ENCODE results near the gene SGCD.

SGCD gene

DNA sequence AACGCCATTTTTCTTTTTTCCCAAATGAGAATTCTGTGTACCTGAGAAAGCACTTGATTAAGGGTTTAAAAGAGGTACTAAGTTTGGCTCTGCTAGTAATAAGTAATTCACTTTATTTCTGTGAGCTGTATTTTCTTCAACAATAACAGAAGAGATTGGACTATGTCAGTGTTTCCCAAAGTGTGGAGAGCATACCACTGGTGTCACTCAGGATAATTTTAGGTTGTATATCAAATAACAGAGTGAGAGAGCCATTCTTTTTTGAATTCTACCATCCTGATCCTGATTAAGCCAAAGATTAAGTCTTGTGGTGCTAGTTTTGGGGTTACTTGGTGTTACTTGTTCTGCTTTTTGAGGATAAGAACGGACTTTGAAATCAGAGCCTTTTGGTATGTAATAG is 380.8 kb downstream of the SGCD start:
- H3K4me3 ChIP-seq (ENCODE audit: low read length) = no peak overlapping the region
- no peak for TF ChIP-seq ZNF274 (IDR thresholded peaks at IDR 0.05; ENCODE audit: low read depth, low read length)

DNA sequence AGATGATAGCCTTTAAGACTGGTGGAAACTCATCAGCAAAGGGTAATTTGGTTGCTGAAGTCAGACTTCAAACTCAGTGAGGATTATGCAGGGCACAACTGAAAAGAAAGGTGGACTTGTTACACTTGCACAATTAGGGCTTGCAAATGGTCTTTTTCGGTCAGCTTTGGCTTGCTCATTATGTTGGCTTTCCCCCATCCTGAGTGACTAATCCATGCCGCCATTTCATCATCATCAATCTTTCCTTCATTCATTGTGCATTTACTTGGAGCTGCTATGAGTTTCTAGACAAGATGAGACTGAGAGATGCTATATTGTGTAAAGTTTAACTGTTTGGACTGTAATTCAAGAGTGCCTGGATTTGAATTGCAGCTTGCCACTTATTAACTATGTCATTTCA is 388.3 kb downstream of the SGCD start:
- no peak overlapping the region for H3K4me3 ChIP-seq (ENCODE audit: low read length)
- TF ChIP-seq ZNF274 (IDR thresholded peaks at IDR 0.05; ENCODE audit: low read depth, low read length) = no peak

DNA sequence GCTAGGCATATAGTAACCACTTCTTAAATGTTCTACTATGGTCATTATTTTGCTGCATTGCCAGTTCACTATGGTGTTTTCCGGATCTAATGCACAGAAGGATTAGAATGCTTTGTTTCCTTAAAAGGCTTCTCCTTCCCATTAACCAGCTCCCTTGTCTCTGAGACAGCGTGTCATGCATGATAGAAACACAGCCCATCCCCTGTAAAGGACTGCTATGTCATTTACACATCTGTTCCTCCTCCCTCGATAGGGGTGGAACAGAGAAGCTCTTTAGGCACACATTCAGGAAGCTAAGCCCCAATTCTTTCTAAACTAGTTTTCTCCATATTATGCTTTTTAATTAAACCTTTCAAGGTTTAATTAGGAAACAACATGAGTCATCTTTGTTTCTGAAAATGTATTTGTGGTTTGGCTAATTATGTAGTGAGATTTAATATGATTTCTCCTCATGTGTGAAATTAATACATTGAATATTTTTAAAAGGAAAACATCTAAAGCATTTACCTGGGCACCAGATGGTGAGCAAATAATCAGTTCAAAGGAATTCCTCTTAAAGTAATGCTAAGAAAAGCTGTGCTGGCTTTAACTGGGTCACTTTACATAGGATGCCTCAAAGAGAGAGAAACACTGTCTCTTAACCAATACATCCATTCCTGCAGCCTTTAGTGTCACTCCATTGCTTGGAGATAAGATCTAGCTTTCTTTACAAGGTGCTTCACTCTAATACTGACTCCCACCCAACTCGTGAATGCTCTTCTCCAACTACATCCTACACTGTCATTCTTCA is 389.8 kb downstream of the SGCD start:
- no peak overlapping the region for H3K4me3 ChIP-seq (ENCODE audit: low read length)
- no peak for TF ChIP-seq ZNF274 (IDR thresholded peaks at IDR 0.05; ENCODE audit: low read depth, low read length)

DNA sequence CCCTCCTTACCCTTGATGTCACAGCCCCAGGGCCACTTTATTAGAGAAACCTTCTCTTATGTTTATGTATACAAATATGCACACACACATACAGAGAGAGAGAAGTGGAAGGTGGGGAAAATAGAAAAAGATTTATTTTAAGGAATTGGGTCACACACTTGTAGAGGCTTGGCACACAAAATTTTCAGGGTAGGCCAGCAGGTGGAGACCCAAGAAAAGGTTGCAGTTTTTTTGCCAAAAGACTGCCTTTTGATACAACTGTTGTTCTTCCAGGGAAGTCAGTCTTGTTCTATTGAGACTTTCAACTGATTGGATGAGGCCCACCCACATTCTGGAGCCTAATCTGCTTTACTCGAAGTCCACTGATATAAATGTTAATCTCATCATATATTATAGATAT is 392.0 kb downstream of the SGCD start:
- no peak overlapping the region for H3K4me3 ChIP-seq (ENCODE audit: low read length)
- no peak for TF ChIP-seq ZNF274 (IDR thresholded peaks at IDR 0.05; ENCODE audit: low read depth, low read length)

DNA sequence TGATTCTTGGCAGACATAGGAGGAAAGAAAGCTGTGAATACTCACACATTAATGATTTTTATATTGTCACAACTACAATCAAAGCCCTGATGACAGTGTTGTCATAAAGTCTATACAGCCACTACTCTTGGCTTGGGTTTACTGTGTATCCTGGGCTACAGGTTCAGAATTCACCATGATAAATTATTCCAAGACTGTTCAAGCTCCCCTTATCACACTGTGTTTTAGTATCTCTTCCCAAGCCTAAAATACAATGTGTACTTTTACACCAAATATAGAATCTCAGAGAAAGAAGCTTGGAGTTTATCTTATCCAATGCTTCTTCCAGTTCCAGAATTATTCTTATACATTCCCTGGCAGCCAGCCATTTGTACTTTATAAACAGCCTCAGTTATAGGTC is 395.4 kb downstream of the SGCD start:
- TF ChIP-seq ZNF274 (IDR thresholded peaks at IDR 0.05; ENCODE audit: low read depth, low read length) = no peak
- no peak overlapping the region for H3K4me3 ChIP-seq (ENCODE audit: low read length)

DNA sequence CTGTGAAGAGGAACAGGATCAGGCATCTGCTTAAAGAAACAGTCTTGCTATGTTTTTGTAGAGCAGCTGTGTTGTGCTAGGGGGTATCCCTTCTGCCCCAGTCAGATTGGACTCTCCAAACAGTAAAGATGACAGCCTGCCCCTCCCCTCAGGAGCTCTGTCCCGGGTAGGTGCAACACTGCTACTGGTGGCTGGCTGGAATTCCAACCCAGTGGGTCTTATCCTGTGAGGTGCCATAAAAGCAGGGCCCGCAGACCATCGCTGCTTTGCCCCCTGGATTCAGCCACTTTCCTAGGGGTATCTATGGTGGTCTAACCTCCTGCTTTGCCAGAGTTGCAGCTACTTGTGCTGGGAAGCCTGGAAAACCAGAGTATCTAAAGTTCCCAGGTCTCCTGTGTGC is 408.5 kb downstream of the SGCD start:
- no peak overlapping the region for H3K4me3 ChIP-seq (ENCODE audit: low read length)
- no peak for TF ChIP-seq ZNF274 (IDR thresholded peaks at IDR 0.05; ENCODE audit: low read depth, low read length)

DNA sequence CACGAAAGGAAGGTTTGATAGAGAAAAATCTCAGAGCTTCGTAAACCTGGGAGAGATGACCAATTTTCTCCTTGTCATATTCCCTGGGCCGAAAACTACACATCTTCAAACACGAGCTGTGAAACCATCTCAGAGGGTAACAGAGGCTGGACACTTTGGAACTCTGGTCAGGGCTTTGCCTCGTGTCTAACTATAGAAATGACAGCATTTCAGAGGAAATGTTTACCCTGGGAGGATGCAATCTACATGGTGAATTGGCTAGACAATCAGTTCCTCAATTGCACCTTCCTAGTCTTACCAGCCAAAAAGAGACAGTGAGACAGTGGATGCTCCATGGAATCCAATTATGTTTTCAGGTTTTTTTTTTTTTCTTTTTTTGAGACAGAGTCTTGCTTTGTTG is 414.6 kb downstream of the SGCD start:
- TF ChIP-seq ZNF274 (IDR thresholded peaks at IDR 0.05; ENCODE audit: low read depth, low read length) = no peak

DNA sequence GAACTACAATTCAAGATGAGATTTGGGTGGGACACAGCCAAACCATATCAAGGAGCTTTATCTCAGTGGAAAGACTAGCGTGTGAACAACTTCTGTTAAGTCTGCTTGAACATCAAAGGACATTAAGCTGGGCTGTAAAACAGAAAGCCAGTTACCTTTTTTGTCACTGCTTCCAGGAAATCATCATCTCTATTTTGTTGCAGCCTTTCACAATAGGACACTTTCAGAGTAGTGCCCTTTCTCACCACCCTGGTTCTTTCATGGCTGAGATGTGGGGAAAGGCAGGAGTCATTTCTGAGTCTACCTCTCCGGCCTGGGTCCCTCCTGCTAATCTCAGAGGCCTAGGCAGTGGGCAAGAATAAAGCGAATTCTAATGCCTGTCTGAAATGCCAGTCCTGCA is 426.9 kb downstream of the SGCD start:
- no peak for TF ChIP-seq ZNF274 (IDR thresholded peaks at IDR 0.05; ENCODE audit: low read depth, low read length)

More for the DNA sequence above, 414.6 kb downstream of the SGCD start:
- no peak overlapping the region for H3K4me3 ChIP-seq (ENCODE audit: low read length)

DNA sequence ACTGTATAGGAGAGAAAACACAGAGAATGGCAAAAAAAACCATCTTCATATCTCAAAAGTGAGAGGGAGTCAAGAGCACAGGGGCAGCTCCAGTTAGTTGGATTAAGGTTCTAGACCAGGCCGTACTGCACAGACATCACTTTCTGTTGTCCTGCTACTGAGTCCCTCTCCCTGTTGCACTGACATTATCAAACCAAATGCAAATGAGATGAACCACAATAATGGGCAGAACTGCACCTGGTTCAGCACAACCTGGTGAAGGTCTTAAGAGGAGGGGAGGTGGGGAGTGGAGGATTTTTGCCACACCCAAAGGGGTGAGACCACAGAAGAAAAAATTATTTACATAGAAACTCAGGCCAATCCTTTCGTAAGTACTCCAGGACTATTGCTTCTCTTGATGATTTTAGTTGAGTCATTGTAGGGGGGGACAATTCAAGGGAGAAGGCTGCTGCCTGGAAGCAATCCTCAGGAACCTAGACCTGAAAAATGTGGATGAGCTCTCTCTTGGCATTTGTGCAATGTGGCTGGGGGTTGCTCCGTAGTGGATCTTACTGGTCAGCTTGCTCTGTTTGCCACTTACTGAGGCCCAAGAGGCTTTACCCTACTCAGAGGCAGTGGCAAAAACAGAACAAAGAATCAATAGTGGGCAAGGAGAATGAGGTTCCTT is 428.6 kb downstream of the SGCD start:
- H3K4me3 ChIP-seq (ENCODE audit: low read length) = no peak overlapping the region
- TF ChIP-seq ZNF274 (IDR thresholded peaks at IDR 0.05; ENCODE audit: low read depth, low read length) = no peak

More for the DNA sequence above, 426.9 kb downstream of the SGCD start:
- no peak overlapping the region for H3K4me3 ChIP-seq (ENCODE audit: low read length)

DNA sequence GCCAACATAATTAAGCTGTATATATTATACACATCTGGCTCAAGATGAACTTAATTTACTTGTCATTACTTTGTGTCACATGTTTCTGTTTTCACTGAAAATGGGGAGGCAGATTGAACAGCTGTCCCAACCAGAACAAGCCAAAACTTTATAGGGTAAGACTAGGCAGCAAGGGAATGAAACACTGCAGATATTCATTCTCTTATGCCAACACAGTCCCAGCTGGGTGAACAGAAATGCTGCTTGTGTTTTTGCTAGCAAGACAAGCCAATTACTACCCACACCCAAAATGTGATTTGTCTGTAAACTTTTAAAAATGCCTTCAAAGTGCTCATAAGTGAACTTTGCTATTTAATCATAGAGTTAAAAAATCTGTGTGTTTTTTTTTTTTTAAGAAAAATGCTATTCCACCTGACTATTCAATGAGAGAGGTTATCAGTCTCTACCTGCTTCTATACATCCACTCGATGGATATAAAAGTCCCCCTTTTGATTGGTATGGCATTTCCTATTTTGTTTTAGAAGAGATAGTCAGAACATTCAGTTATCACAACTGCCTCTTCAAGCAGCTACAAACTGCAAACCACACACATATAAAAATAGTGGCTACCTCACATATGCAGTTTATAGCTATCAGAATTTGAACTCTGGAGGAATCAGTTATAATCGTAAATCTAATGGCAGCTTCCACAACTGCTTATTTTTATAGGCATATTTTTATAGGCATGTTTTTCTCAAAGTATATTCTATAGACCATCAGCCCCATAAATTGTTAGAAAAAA is 431.2 kb downstream of the SGCD start:
- H3K4me3 ChIP-seq (ENCODE audit: low read length) = no peak overlapping the region
- no peak for TF ChIP-seq ZNF274 (IDR thresholded peaks at IDR 0.05; ENCODE audit: low read depth, low read length)

DNA sequence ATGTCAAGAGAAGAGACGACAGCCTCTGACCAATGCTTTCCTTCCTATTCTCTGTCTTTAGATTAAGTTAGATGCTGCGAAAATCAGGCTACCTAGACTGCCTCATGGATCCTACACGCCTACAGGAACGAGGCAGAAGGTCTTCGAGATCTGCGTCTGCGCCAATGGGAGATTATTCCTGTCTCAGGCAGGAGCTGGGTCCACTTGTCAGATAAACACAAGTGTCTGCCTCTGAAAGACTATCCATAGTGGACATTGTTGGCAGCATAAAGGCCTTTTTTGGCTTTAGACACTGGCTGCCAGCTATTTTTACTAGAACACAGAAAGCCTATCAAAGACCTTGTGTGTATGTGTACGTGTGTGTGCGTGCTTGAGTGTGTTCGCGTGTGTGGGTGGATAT is 432.2 kb downstream of the SGCD start:
- no peak for TF ChIP-seq ZNF274 (IDR thresholded peaks at IDR 0.05; ENCODE audit: low read depth, low read length)
- H3K4me3 ChIP-seq (ENCODE audit: low read length) = no peak overlapping the region

DNA sequence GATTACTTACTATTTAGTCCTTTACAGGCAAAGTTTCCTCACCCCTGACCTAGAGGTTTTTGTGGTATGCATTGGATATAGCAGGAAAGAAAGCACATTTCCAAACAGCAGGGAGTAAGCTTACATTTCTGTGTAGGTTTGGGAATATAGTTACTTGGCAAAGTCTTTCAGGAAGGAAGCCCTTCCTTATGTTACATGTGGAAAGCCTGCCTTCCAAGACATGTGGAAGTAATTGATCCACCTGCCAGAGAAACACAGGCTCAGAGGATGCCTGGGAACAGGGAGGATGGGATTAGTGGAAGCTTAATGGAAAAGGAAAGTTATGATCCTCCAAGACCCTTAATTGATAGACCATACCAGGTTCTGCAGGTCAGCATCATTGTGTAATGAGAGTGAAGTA is 435.8 kb downstream of the SGCD start:
- no peak for TF ChIP-seq ZNF274 (IDR thresholded peaks at IDR 0.05; ENCODE audit: low read depth, low read length)
- H3K4me3 ChIP-seq (ENCODE audit: low read length) = no peak overlapping the region

DNA sequence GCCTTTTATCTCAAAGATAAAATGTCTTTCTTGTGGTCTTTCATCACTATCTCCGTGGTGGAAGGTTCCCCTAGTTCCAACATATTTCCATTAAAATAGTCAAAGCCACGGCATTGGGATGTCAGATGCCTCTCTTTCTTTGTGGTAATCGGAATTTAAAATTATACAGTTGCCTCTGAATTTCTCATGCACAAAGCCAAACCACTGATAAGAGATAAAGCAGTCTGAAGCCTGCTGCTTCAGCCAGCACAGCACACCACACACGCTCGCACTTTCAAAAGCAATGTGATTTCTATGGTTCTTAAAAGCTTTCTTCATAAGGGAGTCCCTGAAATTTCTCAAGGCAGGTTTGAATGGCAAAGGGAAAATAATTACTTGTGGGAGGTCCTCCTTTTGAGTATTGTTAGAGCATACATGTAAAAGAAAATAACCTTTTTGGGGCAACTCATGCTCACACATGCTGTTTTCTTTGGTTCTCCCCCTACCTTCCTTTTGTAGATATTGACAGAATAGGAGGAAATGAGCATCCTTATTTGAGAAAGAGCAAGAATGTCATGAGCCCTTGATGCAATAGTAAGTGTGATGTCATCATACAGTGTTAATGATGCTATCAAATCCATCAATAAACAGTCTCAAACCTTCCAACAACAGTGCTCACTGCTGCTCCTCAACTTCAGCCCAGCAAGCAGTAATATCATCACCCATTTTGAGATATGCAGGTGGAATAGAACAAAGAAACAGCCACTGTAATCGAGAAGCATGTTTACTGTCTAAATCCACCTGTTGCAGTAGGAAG is 437.4 kb downstream of the SGCD start:
- no peak for TF ChIP-seq ZNF274 (IDR thresholded peaks at IDR 0.05; ENCODE audit: low read depth, low read length)
- H3K4me3 ChIP-seq (ENCODE audit: low read length) = no peak overlapping the region

DNA sequence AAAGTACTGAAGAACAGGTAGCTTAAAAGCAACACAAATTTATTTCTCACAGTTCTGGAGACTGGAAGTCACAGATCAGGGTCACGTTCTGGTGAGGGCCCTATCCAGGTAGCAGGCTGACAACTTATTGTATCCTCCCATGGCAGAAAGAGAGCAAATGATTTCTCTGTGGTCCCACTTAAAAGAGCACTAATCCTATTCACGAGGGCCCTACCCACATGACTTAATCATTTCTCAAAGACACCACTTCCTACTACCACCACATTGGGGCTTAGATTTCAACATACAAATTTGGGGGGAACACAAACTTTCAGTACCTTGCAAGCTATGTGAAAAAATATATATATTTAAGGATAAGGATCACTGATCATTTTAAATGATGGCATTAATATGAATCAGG is 447.3 kb downstream of the SGCD start:
- no peak for TF ChIP-seq ZNF274 (IDR thresholded peaks at IDR 0.05; ENCODE audit: low read depth, low read length)
- no peak overlapping the region for H3K4me3 ChIP-seq (ENCODE audit: low read length)
